WTC11 (cell line): ENCODE measurements around the gene GRN. TPM values are rescaled to one million over a fixed set of nuclear protein-coding genes. Genes with fewer than 3 reads are reported as not detected.

ENCODE experiments used
- ATAC-seq: fragments of 200-7000 bp; cut with Tn5 transposase; 2 replicates; pipeline ENCODE4 v1.10.0; 2021; ENCODE audit warnings: mild to moderate bottlenecking, moderate library complexity
- CTCF ChIA-PET: fragments of 300-600 bp; sonication (Branson Sonifier 250); formaldehyde crosslinking; loops from one replicate; lab custom pipeline; 2021; ENCODE audit warnings: antibody characterized with exemption; lab: Charles Lee
- POLR2A ChIA-PET: fragments of 350-600 bp; sonication (Branson Sonifier 250); formaldehyde crosslinking; loops from one replicate; lab custom pipeline; 2021; ENCODE audit warnings: antibody characterized with exemption; lab: Charles Lee
- DNase-seq: peaks from one replicate; pipeline ENCODE4 v3.0.0; 2021; ENCODE audit warnings: low spot score
- H3K27ac Mint-ChIP-seq: 2 replicates; pipeline ENCODE4 v1.8.0; 2021; ENCODE audit warnings: mixed read lengths
- H3K27me3 Mint-ChIP-seq: 2 replicates; pipeline ENCODE4 v1.8.0; 2021; ENCODE audit warnings: low read depth, mild to moderate bottlenecking, moderate library complexity, mixed read lengths
- H3K36me3 Mint-ChIP-seq: 2 replicates; pipeline ENCODE4 v1.8.0; 2021; ENCODE audit warnings: mixed read lengths
- H3K4me1 Mint-ChIP-seq: 2 replicates; pipeline ENCODE4 v1.8.0; 2022; ENCODE audit warnings: mixed read lengths
- H3K4me3 Mint-ChIP-seq: 2 replicates; pipeline ENCODE4 v1.8.0; 2021; ENCODE audit warnings: mild to moderate bottlenecking, moderate library complexity, mixed read lengths
- H3K9me3 Mint-ChIP-seq: 2 replicates; pipeline ENCODE4 v1.8.0; 2021; ENCODE audit warnings: mixed read lengths
- IRF2 ChIP-seq: sonication (generic); formaldehyde crosslinking; IDR thresholded peaks from 2 replicates; pipeline ENCODE4 v1.8.0; 2022; ENCODE audit warnings: low read depth, missing genetic modification reagents, borderline replicate concordance
- NFATC4 ChIP-seq: fragments of 250-450 bp; sonication (Bioruptor Pico); IDR thresholded peaks from 2 replicates; pipeline ENCODE4 v1.9.0; 2021; ENCODE audit warnings: mild to moderate bottlenecking
- OVOL2 ChIP-seq: fragments of 250-450 bp; sonication (Bioruptor Pico); IDR thresholded peaks from 2 replicates; pipeline ENCODE4 v1.9.0; 2021; ENCODE audit warnings: mild to moderate bottlenecking, borderline replicate concordance
- TEAD1 ChIP-seq: sonication (generic); formaldehyde crosslinking; IDR thresholded peaks from 2 replicates; pipeline ENCODE4 v1.8.0; 2022; ENCODE audit warnings: mild to moderate bottlenecking, missing genetic modification reagents
- total RNA-seq: library from RNA; stranded (reverse); gene quantifications from 3 replicates; pipeline ENCODE4 v1.2.3, GENCODE V29; 2021
- TF ChIP-seq, protein P1 (sequence below): sonication (generic); formaldehyde crosslinking; IDR thresholded peaks from 2 replicates; pipeline ENCODE4 v1.8.0; 2022; ENCODE audit warnings: mild to moderate bottlenecking, missing genetic modification reagents
- TF ChIP-seq, protein P2 (sequence below): sonication (generic); formaldehyde crosslinking; IDR thresholded peaks from 2 replicates; pipeline ENCODE4 v1.8.0; 2022; ENCODE audit warnings: mild to moderate bottlenecking, missing genetic modification reagents
- TF ChIP-seq, protein P3 (sequence below): sonication (generic); formaldehyde crosslinking; IDR thresholded peaks from 2 replicates; pipeline ENCODE4 v1.8.1; 2022; ENCODE audit warnings: mild to moderate bottlenecking, moderate library complexity, missing genetic modification reagents
- TF ChIP-seq, protein P4 (sequence below): sonication (generic); formaldehyde crosslinking; IDR thresholded peaks from 2 replicates; pipeline ENCODE4 v1.8.1; 2023; ENCODE audit warnings: mild to moderate bottlenecking, missing genetic modification reagents, moderate library complexity
- TF ChIP-seq, protein P5 (sequence below): sonication (generic); formaldehyde crosslinking; IDR thresholded peaks from 2 replicates; pipeline ENCODE4 v1.8.0; 2023; ENCODE audit warnings: mild to moderate bottlenecking, missing genetic modification reagents
- TF ChIP-seq, protein P6 (sequence below): sonication (generic); formaldehyde crosslinking; IDR thresholded peaks from 2 replicates; pipeline ENCODE4 v1.8.1; 2022; ENCODE audit warnings: low read depth, missing genetic modification reagents, borderline replicate concordance
- TF ChIP-seq, protein P7 (sequence below): sonication (generic); formaldehyde crosslinking; IDR thresholded peaks from 2 replicates; pipeline ENCODE4 v1.8.0; 2023; ENCODE audit warnings: missing genetic modification reagents
- TF ChIP-seq, protein P8 (sequence below): sonication (generic); formaldehyde crosslinking; IDR thresholded peaks from 2 replicates; pipeline ENCODE4 v1.8.1; 2023; ENCODE audit warnings: mild to moderate bottlenecking, missing genetic modification reagents
- TF ChIP-seq, protein P9 (sequence below): fragments of 250-450 bp; sonication (Bioruptor Pico); conservative IDR thresholded peaks from 2 replicates; pipeline ENCODE4 v1.9.0; 2021; ENCODE audit warnings: mild to moderate bottlenecking
- TF ChIP-seq, protein P10 (sequence below): sonication (generic); formaldehyde crosslinking; IDR thresholded peaks from 2 replicates; pipeline ENCODE4 v1.8.1; 2023; ENCODE audit warnings: mild to moderate bottlenecking, missing genetic modification reagents

GRN gene
- total RNA-seq, 1 experiment from 2014 or later: 177 TPM

DNA sequence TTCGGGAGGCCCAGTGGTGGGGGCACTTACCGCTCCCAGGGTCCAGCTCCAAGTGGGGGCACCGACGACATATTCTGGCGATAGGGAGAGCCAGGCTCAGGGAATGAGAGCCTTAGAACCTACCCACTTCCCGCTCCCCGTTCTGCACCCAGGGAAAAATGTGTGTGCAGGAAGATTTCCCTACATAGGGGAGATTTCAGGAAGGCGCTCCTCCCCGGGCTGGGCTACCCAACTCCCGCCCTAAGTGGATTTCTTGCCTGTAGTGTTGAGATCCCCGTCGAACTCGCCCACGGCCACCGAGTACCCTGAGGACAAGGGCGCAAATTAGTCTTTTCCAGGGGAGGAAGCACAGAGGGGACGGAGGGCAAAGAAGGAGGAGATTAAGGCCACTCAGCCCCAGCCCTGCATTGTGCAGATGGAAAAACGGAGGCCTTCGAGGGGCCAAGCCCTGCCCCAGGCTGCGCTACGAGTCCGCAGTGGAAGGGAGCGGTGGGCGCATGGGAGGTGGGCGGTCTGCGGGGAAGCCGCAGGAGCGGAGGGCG is 39.2 kb downstream of the GRN start:
- ChIA-PET POLR2A (interaction anchor here (1.2 to 1.6 kb wide), 2 partner anchors 9 to 139 kb away, joined by 4 to 5 read pairs; no protein-coding TSS in a partner anchor), CTCF (interaction anchor here (1.0 to 3.1 kb wide), 11 partner anchors 9 to 378 kb away, joined by 3 to 67 read pairs (median 8); partner anchors contain the start of gene FAM171A2)
- Mint-ChIP-seq H3K4me1 (peaks cover 15% of the 10 kb centered on the region), H3K27ac (no peak overlapping the region), H3K4me3 (peak overlapping the region; percentile 80), H3K36me3 (no peaks in the 10 kb centered on the region), H3K27me3 (peaks cover 59% of the 10 kb centered on the region), H3K9me3 (no peaks in the 10 kb centered on the region)
- no peak for DNase-seq
- peak; percentile 27 for ATAC-seq
- TF ChIP-seq, protein P1, sequence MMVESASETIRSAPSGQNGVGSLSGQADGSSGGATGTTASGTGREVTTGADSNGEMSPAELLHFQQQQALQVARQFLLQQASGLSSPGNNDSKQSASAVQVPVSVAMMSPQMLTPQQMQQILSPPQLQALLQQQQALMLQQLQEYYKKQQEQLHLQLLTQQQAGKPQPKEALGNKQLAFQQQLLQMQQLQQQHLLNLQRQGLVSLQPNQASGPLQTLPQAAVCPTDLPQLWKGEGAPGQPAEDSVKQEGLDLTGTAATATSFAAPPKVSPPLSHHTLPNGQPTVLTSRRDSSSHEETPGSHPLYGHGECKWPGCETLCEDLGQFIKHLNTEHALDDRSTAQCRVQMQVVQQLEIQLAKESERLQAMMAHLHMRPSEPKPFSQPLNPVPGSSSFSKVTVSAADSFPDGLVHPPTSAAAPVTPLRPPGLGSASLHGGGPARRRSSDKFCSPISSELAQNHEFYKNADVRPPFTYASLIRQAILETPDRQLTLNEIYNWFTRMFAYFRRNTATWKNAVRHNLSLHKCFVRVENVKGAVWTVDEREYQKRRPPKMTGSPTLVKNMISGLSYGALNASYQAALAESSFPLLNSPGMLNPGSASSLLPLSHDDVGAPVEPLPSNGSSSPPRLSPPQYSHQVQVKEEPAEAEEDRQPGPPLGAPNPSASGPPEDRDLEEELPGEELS (CRISPR knock-in tag): 0 out of 2 replicates have a peak, but pooled peaks have one; percentile 19
- TF ChIP-seq, protein P2, sequence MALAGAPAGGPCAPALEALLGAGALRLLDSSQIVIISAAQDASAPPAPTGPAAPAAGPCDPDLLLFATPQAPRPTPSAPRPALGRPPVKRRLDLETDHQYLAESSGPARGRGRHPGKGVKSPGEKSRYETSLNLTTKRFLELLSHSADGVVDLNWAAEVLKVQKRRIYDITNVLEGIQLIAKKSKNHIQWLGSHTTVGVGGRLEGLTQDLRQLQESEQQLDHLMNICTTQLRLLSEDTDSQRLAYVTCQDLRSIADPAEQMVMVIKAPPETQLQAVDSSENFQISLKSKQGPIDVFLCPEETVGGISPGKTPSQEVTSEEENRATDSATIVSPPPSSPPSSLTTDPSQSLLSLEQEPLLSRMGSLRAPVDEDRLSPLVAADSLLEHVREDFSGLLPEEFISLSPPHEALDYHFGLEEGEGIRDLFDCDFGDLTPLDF: 0 out of 2 replicates have a peak, but pooled peaks have one; percentile 45
- 0 out of 2 replicates have a peak, but pooled peaks have one; percentile 9 for TF ChIP-seq TEAD1 (CRISPR knock-in tag)
- TF ChIP-seq, protein P3, sequence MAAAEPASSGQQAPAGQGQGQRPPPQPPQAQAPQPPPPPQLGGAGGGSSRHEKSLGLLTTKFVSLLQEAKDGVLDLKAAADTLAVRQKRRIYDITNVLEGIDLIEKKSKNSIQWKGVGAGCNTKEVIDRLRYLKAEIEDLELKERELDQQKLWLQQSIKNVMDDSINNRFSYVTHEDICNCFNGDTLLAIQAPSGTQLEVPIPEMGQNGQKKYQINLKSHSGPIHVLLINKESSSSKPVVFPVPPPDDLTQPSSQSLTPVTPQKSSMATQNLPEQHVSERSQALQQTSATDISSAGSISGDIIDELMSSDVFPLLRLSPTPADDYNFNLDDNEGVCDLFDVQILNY (CRISPR knock-in tag): 0 out of 2 replicates have a peak, but pooled peaks have one; percentile 18
- TF ChIP-seq, protein P4, sequence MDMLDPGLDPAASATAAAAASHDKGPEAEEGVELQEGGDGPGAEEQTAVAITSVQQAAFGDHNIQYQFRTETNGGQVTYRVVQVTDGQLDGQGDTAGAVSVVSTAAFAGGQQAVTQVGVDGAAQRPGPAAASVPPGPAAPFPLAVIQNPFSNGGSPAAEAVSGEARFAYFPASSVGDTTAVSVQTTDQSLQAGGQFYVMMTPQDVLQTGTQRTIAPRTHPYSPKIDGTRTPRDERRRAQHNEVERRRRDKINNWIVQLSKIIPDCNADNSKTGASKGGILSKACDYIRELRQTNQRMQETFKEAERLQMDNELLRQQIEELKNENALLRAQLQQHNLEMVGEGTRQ (CRISPR knock-in tag): no peak
- TF ChIP-seq OVOL2 (CRISPR knock-in tag): no peak
- TF ChIP-seq, protein P5, sequence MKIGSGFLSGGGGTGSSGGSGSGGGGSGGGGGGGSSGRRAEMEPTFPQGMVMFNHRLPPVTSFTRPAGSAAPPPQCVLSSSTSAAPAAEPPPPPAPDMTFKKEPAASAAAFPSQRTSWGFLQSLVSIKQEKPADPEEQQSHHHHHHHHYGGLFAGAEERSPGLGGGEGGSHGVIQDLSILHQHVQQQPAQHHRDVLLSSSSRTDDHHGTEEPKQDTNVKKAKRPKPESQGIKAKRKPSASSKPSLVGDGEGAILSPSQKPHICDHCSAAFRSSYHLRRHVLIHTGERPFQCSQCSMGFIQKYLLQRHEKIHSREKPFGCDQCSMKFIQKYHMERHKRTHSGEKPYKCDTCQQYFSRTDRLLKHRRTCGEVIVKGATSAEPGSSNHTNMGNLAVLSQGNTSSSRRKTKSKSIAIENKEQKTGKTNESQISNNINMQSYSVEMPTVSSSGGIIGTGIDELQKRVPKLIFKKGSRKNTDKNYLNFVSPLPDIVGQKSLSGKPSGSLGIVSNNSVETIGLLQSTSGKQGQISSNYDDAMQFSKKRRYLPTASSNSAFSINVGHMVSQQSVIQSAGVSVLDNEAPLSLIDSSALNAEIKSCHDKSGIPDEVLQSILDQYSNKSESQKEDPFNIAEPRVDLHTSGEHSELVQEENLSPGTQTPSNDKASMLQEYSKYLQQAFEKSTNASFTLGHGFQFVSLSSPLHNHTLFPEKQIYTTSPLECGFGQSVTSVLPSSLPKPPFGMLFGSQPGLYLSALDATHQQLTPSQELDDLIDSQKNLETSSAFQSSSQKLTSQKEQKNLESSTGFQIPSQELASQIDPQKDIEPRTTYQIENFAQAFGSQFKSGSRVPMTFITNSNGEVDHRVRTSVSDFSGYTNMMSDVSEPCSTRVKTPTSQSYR: 0 out of 2 replicates have a peak, but pooled peaks have one; percentile 52

DNA sequence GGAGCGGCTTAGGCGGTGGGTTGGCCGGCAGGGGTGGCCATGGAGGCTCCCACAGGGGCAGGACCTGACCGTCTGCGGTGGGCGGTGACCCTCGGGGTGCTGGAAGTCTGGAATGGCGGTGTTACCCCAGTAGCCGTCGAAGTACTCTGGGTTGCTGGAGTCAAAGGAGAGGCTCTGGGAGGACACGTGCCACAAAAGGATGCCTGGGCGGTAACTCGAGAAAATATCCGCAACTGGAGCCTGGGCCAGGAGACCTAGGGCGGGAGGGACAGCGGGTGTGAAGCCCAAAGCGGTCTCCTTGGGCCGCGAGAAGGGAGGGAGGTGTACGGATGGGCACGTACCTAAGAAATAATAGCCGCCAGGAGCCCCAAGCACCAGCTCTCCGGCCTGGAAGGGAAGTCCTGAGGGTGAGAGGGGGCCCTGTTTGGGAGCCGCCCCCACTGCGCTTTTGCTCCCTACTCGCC is 39.8 kb downstream of the GRN start:
- ATAC-seq (peak; percentile 22), DNase-seq (peak; percentile 46)
- Mint-ChIP-seq H3K4me3 (peak overlapping the region; percentile 80), H3K27me3 (peaks cover 59% of the 10 kb centered on the region), H3K9me3 (no peaks in the 10 kb centered on the region), H3K27ac (no peak overlapping the region), H3K36me3 (no peaks in the 10 kb centered on the region), H3K4me1 (peaks cover 20% of the 10 kb centered on the region)
- CTCF ChIA-PET: interaction anchor here (0.7 to 3.1 kb wide), 15 partner anchors 10 to 378 kb away, joined by 3 to 67 read pairs (median 5); partner anchors contain the start of gene FAM171A2
- POLR2A ChIA-PET: interaction anchor here (1.2 to 1.6 kb wide), 2 partner anchors 9 to 138 kb away, joined by 4 to 5 read pairs; no protein-coding TSS in a partner anchor
- TF ChIP-seq IRF2 (CRISPR knock-in tag): 0 out of 2 replicates have a peak, but pooled peaks have one; percentile 51
- TF ChIP-seq, protein P6, sequence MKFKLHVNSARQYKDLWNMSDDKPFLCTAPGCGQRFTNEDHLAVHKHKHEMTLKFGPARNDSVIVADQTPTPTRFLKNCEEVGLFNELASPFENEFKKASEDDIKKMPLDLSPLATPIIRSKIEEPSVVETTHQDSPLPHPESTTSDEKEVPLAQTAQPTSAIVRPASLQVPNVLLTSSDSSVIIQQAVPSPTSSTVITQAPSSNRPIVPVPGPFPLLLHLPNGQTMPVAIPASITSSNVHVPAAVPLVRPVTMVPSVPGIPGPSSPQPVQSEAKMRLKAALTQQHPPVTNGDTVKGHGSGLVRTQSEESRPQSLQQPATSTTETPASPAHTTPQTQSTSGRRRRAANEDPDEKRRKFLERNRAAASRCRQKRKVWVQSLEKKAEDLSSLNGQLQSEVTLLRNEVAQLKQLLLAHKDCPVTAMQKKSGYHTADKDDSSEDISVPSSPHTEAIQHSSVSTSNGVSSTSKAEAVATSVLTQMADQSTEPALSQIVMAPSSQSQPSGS (CRISPR knock-in tag): no peak
- TF ChIP-seq, protein P7, sequence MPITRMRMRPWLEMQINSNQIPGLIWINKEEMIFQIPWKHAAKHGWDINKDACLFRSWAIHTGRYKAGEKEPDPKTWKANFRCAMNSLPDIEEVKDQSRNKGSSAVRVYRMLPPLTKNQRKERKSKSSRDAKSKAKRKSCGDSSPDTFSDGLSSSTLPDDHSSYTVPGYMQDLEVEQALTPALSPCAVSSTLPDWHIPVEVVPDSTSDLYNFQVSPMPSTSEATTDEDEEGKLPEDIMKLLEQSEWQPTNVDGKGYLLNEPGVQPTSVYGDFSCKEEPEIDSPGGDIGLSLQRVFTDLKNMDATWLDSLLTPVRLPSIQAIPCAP (CRISPR knock-in tag): peak; percentile 74; the same call in 1 of the 2 replicates
- TF ChIP-seq, protein P8, sequence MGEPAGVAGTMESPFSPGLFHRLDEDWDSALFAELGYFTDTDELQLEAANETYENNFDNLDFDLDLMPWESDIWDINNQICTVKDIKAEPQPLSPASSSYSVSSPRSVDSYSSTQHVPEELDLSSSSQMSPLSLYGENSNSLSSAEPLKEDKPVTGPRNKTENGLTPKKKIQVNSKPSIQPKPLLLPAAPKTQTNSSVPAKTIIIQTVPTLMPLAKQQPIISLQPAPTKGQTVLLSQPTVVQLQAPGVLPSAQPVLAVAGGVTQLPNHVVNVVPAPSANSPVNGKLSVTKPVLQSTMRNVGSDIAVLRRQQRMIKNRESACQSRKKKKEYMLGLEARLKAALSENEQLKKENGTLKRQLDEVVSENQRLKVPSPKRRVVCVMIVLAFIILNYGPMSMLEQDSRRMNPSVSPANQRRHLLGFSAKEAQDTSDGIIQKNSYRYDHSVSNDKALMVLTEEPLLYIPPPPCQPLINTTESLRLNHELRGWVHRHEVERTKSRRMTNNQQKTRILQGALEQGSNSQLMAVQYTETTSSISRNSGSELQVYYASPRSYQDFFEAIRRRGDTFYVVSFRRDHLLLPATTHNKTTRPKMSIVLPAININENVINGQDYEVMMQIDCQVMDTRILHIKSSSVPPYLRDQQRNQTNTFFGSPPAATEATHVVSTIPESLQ (CRISPR knock-in tag): no peak
- TF ChIP-seq, protein P9, sequence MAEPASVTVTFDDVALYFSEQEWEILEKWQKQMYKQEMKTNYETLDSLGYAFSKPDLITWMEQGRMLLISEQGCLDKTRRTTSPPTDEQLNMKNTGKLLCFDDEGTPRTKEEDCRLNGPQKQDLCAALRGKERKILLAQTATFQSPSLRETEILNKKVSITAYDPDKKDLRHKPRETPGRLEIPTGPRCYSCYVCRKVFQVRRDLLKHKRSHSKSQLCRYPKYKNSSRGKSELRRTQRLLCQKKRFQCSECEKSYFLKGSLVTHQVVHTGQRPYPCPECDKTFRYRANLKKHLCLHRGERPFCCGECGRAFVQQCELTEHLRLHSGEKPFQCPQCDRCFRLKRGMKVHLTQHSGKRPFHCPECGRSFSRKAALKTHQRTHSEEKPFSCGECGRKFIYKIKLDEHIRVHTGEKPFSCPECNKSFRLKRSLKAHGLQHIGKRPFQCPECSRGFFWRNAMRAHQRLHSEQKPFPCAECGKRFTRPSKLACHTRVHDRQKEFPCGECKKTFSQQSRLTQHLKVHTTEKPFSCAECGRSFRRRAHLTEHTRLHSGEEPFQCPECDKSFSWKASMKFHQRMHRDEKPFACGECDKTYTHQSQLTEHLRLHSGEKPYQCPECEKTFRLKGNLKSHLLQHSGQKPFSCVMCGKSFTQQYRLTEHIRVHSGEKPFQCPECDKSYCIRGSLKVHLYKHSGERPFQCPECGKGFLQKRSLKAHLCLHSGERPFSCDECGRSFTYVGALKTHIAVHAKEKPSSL (CRISPR knock-in tag): no peak
- no peak for TF ChIP-seq NFATC4
- TF ChIP-seq, protein P10, sequence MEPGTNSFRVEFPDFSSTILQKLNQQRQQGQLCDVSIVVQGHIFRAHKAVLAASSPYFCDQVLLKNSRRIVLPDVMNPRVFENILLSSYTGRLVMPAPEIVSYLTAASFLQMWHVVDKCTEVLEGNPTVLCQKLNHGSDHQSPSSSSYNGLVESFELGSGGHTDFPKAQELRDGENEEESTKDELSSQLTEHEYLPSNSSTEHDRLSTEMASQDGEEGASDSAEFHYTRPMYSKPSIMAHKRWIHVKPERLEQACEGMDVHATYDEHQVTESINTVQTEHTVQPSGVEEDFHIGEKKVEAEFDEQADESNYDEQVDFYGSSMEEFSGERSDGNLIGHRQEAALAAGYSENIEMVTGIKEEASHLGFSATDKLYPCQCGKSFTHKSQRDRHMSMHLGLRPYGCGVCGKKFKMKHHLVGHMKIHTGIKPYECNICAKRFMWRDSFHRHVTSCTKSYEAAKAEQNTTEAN (CRISPR knock-in tag): peak; percentile 85
